ENCODE data around the gene JPH4.

DNA sequence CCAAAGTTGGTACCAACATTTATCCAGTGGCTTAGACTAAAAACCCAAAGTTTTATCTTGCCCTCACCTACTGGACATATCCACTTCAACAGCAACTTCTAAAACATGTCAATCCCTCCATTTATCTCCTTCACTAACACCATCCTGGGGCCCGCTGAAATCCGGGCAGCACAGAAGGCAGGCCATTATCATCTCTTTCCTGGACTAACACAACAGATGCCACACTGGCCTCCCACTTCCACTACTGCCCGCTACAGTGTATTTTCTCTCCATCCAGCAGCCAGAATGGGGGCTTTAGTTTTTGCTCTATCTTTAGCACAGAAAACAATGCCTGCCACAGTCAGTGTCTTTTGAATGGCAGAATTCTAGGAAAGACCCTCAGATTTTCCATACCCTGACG lies 42.6 kb downstream of the JPH4 start:
- no peak for TF ChIP-seq POLR2AphosphoS5 (IDR thresholded peaks at IDR 0.05)
- no peak for TF ChIP-seq CTCF (IDR thresholded peaks at IDR 0.05)
- no peak for TF ChIP-seq EP300 (IDR thresholded peaks at IDR 0.05)
